ENCODE measurements around the gene ARFGAP2.

ARFGAP2 gene

DNA sequence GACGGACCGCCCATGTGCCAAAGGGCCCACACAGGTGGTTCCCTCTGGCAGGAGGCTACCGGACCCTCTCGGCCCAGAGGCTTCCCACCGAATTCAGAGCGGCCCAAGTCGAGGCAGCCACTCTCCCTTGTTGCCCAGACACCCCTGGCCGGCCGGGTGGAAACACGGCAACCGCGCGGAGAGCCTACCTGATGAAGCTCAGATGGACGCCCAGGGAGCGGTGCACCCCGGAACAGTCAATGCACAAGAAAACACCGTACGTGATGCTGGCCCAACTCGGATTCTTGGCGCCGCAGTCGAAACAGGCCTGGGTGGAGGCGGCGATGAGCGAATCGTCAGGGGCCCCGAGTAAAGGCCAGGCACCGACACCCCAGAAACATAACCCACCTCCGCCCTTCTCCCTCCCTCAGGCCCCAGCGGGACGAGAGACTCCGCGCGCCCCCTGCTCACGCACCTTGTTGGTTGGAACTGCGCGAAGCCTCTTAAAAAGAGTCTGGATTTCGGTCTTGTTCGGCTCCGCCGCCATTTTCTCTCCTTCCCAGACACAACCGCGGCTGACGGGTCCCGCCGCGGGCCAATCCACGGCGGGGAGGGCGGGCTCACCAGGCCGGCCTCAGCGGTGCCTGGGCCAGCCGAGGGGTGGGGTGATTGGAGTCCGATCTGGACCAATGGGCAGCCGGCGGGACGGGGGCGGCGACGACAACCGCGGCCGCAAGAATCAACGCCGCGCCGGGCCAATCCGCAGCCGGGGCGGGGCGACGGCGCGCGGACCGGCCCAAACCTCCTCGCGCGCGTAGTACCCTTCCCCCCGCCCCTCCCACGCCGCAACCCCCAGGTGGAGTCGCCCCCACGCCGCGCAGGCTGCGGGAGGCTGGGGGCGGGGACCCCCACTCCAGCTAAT lies at the start of gene ARFGAP2:
ARFGAP2 (minus strand) TSS at position 552 of the 901 bp plus-strand sequence; CDS start at position 526, 26 bp downstream.
- peak within 1 kb of the TSS; percentile 98 for H3K4me3 ChIP-seq (ENCODE audit: low read depth, low read length)
- H3K4me1 ChIP-seq (ENCODE audit: control insufficient read depth, insufficient read depth, low read length, unreplicated experiment), result peaks cover 16% of the 10 kb centered on the region
- H3K36me3 ChIP-seq (ENCODE audit: insufficient read depth, low read length), result peaks cover 17% of the 10 kb centered on the region
- H3K79me2 ChIP-seq (ENCODE audit: control insufficient read depth, insufficient read depth, low read length, unreplicated experiment), result peaks cover 41% of the 10 kb centered on the region
- H3K27ac ChIP-seq (ENCODE audit: low read depth, low read length), result peak within 1 kb of the TSS; percentile 70
- H3K27me3 ChIP-seq (ENCODE audit: insufficient read depth, low read length), result no peaks in the 10 kb centered on the region
- peak within 1 kb of the TSS; percentile 98 for H2AFZ ChIP-seq (ENCODE audit: low read length, unreplicated experiment)

- no peaks in the 10 kb centered on the region for H3K79me2 ChIP-seq (ENCODE audit: control insufficient read depth, insufficient read depth, low read length, unreplicated experiment)
- H3K36me3 ChIP-seq (ENCODE audit: insufficient read depth, low read length), result peaks cover 10% of the 10 kb centered on the region; the same call in 1 of the 2 replicates
- no peaks in the 10 kb centered on the region for H3K27me3 ChIP-seq (ENCODE audit: insufficient read depth, low read length)
- no peak overlapping the region for H3K27ac ChIP-seq (ENCODE audit: low read depth, low read length)
- H2AFZ ChIP-seq (ENCODE audit: low read length, unreplicated experiment), result no peak overlapping the region
- H3K4me3 ChIP-seq (ENCODE audit: low read depth, low read length), result no peak overlapping the region
- peaks cover 7% of the 10 kb centered on the region for H3K4me1 ChIP-seq (ENCODE audit: control insufficient read depth, insufficient read depth, low read length, unreplicated experiment)
Observed at GRCh38 chr11:47225552-47226400, 49.1 kb upstream of the ARFGAP2 start.

DNA sequence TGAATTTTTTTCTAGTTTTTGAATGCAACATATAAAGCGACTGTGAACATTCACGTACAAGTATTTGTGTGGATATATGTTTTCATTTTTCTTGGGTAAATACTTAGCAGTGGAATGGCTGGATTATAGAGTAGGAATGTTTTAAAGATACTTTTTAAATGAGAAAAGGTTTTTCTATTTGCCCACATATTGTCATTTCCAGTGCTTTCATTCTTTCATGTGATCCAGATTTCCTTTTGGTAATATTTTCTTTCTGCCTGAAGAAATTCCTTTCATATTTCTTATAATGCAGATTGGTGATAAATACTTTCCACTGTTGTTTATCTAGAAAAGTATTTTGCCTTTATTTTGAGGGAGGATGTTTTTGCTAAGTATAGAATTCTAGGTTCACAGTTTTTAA lies 46.0 kb upstream of the ARFGAP2 start:
- H3K27me3 ChIP-seq (ENCODE audit: insufficient read depth, low read length), result no peaks in the 10 kb centered on the region
- peaks cover 14% of the 10 kb centered on the region; the same call in 1 of the 2 replicates for H3K36me3 ChIP-seq (ENCODE audit: insufficient read depth, low read length)
- H3K79me2 ChIP-seq (ENCODE audit: control insufficient read depth, insufficient read depth, low read length, unreplicated experiment), result peaks cover 9% of the 10 kb centered on the region
- no peak overlapping the region for H2AFZ ChIP-seq (ENCODE audit: low read length, unreplicated experiment)
- H3K27ac ChIP-seq (ENCODE audit: low read depth, low read length), result no peak overlapping the region
- peaks cover 27% of the 10 kb centered on the region for H3K4me1 ChIP-seq (ENCODE audit: control insufficient read depth, insufficient read depth, low read length, unreplicated experiment)
- H3K4me3 ChIP-seq (ENCODE audit: low read depth, low read length), result no peak overlapping the region

DNA sequence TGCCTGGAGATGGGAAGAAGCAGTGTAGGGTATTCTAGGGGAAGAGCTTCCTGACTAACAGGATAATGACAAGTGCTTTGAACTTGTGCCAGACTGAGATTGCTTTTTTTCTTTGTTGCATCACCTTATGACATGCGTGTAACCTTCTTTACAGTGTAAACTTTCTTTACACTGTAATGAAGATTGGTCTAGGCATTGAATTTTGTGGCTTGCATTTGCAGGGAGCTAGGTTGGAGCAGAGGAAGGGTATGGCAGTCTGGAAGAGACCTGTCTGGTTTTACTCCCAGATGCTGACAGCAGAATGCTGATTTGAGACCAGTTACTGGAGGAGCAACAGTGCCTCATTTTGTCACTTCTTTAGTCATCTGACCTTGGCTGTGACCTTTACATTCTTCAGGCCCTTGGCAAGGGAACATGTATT lies 43.7 kb upstream of the ARFGAP2 start:
- peaks cover 10% of the 10 kb centered on the region; the same call in 1 of the 2 replicates for H3K36me3 ChIP-seq (ENCODE audit: insufficient read depth, low read length)
- H3K4me3 ChIP-seq (ENCODE audit: low read depth, low read length), result no peak overlapping the region
- H3K27me3 ChIP-seq (ENCODE audit: insufficient read depth, low read length), result no peaks in the 10 kb centered on the region
- H3K27ac ChIP-seq (ENCODE audit: low read depth, low read length), result peak overlapping the region; percentile 64
- H2AFZ ChIP-seq (ENCODE audit: low read length, unreplicated experiment), result no peak overlapping the region
- H3K4me1 ChIP-seq (ENCODE audit: control insufficient read depth, insufficient read depth, low read length, unreplicated experiment), result peaks cover 33% of the 10 kb centered on the region
- H3K79me2 ChIP-seq (ENCODE audit: control insufficient read depth, insufficient read depth, low read length, unreplicated experiment), result peaks cover 18% of the 10 kb centered on the region

DNA sequence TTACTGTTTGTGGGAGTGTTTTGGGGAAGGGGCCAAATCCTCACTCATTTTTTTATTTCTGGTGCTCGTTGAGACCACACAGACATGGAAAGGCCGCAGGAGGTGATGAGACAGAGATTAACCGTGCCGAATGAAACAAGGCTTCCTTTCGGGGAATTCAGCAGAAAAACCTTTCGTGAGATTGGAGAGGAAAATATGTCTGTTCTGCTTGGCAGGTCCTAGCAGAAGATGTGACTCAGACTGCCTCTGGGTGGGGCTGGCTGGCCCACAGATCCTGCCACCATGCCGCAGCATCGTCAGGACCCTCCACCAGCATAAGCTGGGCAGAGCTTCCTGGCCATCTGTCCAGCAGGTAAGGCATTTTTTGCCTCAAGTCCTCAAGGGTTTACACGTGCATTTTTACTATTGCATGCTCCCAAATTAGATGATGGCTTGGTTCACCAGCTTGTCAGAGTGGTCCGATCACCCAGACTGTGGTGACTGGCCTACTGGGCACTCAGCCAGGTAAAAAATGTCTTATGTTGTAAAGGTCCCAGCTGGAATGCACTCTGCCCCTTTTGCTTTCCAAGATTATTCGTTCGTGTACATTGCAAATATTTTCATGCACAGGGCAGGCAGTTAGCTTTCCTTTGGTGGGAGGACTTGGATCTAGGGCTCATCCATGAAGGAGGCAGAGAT lies 39.6 kb upstream of the ARFGAP2 start:
- H3K4me1 ChIP-seq (ENCODE audit: control insufficient read depth, insufficient read depth, low read length, unreplicated experiment), result peaks cover 31% of the 10 kb centered on the region
- H2AFZ ChIP-seq (ENCODE audit: low read length, unreplicated experiment), result no peak overlapping the region
- peaks cover 4% of the 10 kb centered on the region; the same call in 1 of the 2 replicates for H3K36me3 ChIP-seq (ENCODE audit: insufficient read depth, low read length)
- H3K27me3 ChIP-seq (ENCODE audit: insufficient read depth, low read length), result no peaks in the 10 kb centered on the region
- peak overlapping the region; percentile 95 for H3K4me3 ChIP-seq (ENCODE audit: low read depth, low read length)
- H3K27ac ChIP-seq (ENCODE audit: low read depth, low read length), result peak overlapping the region; percentile 91
- H3K79me2 ChIP-seq (ENCODE audit: control insufficient read depth, insufficient read depth, low read length, unreplicated experiment), result peaks cover 23% of the 10 kb centered on the region

- peaks cover 23% of the 10 kb centered on the region for H3K4me1 ChIP-seq (ENCODE audit: control insufficient read depth, insufficient read depth, low read length, unreplicated experiment)
- no peaks in the 10 kb centered on the region for H3K27me3 ChIP-seq (ENCODE audit: insufficient read depth, low read length)
- peaks cover 23% of the 10 kb centered on the region for H3K79me2 ChIP-seq (ENCODE audit: control insufficient read depth, insufficient read depth, low read length, unreplicated experiment)
Observed at GRCh38 chr11:47215366-47215910, 38.8 kb upstream of the ARFGAP2 start.

GRCh38 chr11:47213950-47214565 lies 37.4 kb upstream of the ARFGAP2 start:
- peak overlapping the region; percentile 95 for H3K4me3 ChIP-seq (ENCODE audit: low read depth, low read length)
- H3K4me1 ChIP-seq (ENCODE audit: control insufficient read depth, insufficient read depth, low read length, unreplicated experiment), result peaks cover 13% of the 10 kb centered on the region
- H3K36me3 ChIP-seq (ENCODE audit: insufficient read depth, low read length), result no peaks in the 10 kb centered on the region
- peaks cover 23% of the 10 kb centered on the region for H3K79me2 ChIP-seq (ENCODE audit: control insufficient read depth, insufficient read depth, low read length, unreplicated experiment)
- H2AFZ ChIP-seq (ENCODE audit: low read length, unreplicated experiment), result peak overlapping the region; percentile 74
- no peaks in the 10 kb centered on the region for H3K27me3 ChIP-seq (ENCODE audit: insufficient read depth, low read length)
- peak overlapping the region; percentile 76 for H3K27ac ChIP-seq (ENCODE audit: low read depth, low read length)

More at GRCh38 chr11:47215366-47215910, 38.8 kb upstream of the ARFGAP2 start:
- peak overlapping the region; percentile 51 for H2AFZ ChIP-seq (ENCODE audit: low read length, unreplicated experiment)
- H3K27ac ChIP-seq (ENCODE audit: low read depth, low read length), result peak overlapping the region; percentile 91
- H3K4me3 ChIP-seq (ENCODE audit: low read depth, low read length), result peak overlapping the region; percentile 95
- peaks cover 4% of the 10 kb centered on the region; the same call in 1 of the 2 replicates for H3K36me3 ChIP-seq (ENCODE audit: insufficient read depth, low read length)

GRCh38 chr11:47212938-47213337 lies 36.3 kb upstream of the ARFGAP2 start:
- Histone ChIP-seq H3K4me3 (ENCODE audit: low read depth, low read length) (no peak overlapping the region), H3K27me3 (ENCODE audit: insufficient read depth, low read length) (no peaks in the 10 kb centered on the region), H3K79me2 (ENCODE audit: control insufficient read depth, insufficient read depth, low read length, unreplicated experiment) (peaks cover 16% of the 10 kb centered on the region), H3K4me1 (ENCODE audit: control insufficient read depth, insufficient read depth, low read length, unreplicated experiment) (peaks cover 8% of the 10 kb centered on the region), H2AFZ (ENCODE audit: low read length, unreplicated experiment) (no peak overlapping the region), H3K36me3 (ENCODE audit: insufficient read depth, low read length) (no peaks in the 10 kb centered on the region), H3K27ac (ENCODE audit: low read depth, low read length) (no peak overlapping the region)

DNA sequence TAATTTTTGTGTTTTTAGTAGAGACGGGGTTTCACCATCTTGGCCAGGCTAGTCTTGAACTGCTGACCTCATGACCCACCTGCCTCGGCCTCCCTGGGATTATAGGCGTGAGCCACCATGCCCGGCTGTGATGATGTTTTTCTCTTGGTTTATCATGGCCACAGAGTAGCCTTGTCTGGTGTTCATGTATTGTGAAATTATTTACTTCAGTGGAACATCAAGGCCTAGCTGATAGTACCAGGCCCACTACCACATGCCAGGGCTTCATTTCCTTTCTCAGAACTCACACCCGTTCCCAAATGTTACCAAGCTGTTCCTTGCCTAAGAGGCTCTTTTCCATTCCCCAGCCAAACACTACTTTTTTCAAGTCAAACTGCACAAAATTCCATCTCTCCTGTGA lies 31.9 kb upstream of the ARFGAP2 start:
- Histone ChIP-seq H2AFZ (ENCODE audit: low read length, unreplicated experiment) (no peak overlapping the region), H3K36me3 (ENCODE audit: insufficient read depth, low read length) (no peaks in the 10 kb centered on the region), H3K79me2 (ENCODE audit: control insufficient read depth, insufficient read depth, low read length, unreplicated experiment) (no peaks in the 10 kb centered on the region), H3K4me3 (ENCODE audit: low read depth, low read length) (no peak overlapping the region), H3K27ac (ENCODE audit: low read depth, low read length) (no peak overlapping the region), H3K27me3 (ENCODE audit: insufficient read depth, low read length) (no peaks in the 10 kb centered on the region), H3K4me1 (ENCODE audit: control insufficient read depth, insufficient read depth, low read length, unreplicated experiment) (peaks cover 13% of the 10 kb centered on the region)
